KOPT-K1 (cell line): ENCODE data around the gene KCNJ10.

Source experiments
- H3K27ac ChIP-seq: fragments of 200-600 bp; sonication (generic); 2 replicates; pipeline ENCODE4 v1.5.1; 2016; ENCODE audit warnings: antibody characterized with exemption, mild to moderate bottlenecking, low read depth, low read length; ENCODE audit not compliant: poor library complexity, severe bottlenecking
- H3K36me3 ChIP-seq: fragments of 200-600 bp; sonication (generic); 2 replicates; pipeline ENCODE4 v1.5.1; 2017; ENCODE audit warnings: antibody characterized with exemption, mild to moderate bottlenecking, low read length, moderate library complexity; ENCODE audit not compliant: insufficient read depth
- H3K9me3 ChIP-seq: fragments of 200-600 bp; sonication (generic); 2 replicates; pipeline ENCODE4 v1.5.1; 2017; ENCODE audit warnings: antibody characterized with exemption, low read length, mild to moderate bottlenecking; ENCODE audit not compliant: insufficient read depth, poor library complexity, severe bottlenecking

Gene KCNJ10

DNA sequence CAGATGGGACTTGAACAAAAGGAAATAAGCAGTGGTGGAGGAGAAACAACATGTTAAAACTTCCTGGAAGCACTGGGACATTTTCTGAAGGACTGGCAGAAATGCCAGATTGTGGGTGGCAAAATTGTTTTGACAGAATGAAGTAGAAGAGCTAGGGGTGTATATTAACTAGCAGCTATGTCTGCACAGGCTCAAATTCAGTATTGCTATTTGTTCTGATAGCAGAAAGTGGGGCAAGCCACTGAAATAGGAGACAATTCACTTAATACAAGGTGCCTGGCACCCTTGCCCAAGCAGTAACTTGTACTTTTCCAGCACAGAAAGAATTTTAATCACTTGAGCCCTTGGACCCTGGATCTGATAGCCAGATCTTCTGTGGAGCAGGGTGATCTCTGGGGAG, 26.4 kb downstream of the KCNJ10 start:
- no peaks in the 10 kb centered on the region for H3K9me3 ChIP-seq
- H3K36me3 ChIP-seq = no peaks in the 10 kb centered on the region

GRCh38 chr1:160040476-160040875, 29.5 kb downstream of the KCNJ10 start:
- Histone ChIP-seq H3K27ac (no peak overlapping the region), H3K9me3 (no peaks in the 10 kb centered on the region), H3K36me3 (no peaks in the 10 kb centered on the region)

More for the DNA sequence above, 26.4 kb downstream of the KCNJ10 start:
- H3K27ac ChIP-seq = no peak overlapping the region

DNA sequence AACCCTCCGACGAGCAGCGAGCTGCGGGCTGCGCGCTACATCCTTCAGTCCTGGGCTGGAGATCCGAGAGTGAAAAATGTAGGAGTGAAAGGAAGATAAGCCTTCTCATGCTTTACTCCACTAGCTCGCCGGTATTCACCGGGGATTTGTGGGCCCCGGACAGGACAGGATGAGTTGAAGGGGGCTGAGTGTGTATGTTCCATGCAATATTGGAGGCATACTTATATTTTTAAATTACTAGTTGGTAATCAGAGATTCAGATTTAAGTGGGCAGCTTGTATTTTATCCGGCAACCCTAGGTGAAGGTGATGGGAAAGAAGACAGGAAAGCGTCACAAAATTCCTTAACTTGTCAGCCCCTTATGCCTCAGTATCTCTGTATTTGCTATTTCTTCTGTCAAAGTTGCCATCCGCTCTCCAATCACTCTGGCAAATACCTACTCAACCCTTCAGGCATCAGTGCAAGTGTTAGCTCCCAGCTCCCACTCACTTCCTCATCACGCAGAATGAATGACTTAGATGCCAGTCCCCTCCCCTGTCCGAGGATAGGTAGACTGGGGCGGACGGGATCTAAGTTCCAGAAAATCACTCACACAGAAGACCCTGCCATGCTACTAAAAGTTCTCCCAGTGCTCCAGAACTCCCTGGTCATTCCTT, 37.7 kb downstream of the KCNJ10 start:
- Histone ChIP-seq H3K36me3 (no peaks in the 10 kb centered on the region), H3K9me3 (no peaks in the 10 kb centered on the region), H3K27ac (peak overlapping the region; percentile 65)

- Histone ChIP-seq H3K27ac (peak within 1 kb of the TSS; percentile 65), H3K9me3 (no peaks in the 10 kb centered on the region), H3K36me3 (no peaks in the 10 kb centered on the region)
These were observed 38.4 kb downstream of the KCNJ10 start, which contains the start of gene PIGM for GRCh38 chr1:160031365-160032164. PIGM (minus strand) TSS chr1:160031990; CDS start chr1:160031739, 251 bp downstream.

DNA sequence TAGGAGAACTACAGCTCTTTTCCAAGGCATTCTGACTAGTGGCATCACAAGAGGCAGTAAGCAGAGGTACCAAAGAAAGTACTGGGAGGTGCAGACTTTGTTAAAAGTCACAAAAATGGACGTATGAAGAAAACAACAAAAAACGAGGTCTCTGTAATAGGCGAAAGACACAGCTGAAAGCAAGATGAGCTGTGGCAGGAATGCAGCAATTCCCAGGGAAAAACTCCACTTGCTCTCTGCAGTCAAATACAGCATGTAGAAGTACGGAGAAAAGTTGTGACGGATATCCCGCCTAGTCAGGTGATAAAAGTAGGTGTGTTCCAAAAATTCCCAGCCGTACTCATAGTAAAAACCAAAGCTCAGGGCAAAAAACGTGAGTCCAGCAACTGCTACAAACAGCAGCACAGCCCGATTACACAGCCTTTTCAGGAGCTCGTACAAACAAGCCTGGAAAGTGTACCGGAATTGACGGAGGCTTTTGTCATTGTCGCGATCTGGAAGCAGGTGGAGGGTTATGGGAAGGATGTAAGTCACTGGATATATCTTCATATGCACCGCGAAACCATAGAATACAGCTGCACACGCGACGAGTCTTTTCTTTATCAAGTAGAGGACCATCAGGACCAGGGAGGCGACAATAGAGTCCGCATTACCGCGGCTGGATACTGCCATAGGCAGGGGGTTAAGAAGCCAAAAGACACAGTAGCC, 39.1 kb downstream of the KCNJ10 start:
- Histone ChIP-seq H3K36me3 (no peaks in the 10 kb centered on the region), H3K9me3 (no peaks in the 10 kb centered on the region), H3K27ac (peak overlapping the region; percentile 65)

DNA sequence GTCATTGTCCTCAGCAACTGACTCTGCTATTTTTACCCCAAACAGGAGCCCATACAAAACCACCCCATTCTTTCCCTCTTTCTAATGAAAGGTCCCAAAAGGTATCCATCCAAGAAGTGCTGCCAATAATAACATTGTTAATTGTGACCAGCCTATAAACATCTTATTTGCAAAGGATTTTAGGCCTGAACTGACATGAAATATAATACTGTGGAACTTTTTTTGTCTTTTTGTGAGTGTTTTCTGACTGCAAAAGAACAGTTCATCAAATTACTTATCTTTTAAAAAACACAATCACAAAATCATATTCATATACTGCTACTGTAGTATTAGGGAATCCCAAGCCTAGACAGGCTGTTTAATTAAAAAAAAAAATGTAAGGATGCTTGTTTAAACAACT, 41.5 kb downstream of the KCNJ10 start:
- Histone ChIP-seq H3K36me3 (no peaks in the 10 kb centered on the region), H3K9me3 (no peaks in the 10 kb centered on the region), H3K27ac (no peak overlapping the region)

- H3K27ac ChIP-seq = no peak overlapping the region
- no peaks in the 10 kb centered on the region for H3K36me3 ChIP-seq
- H3K9me3 ChIP-seq = no peaks in the 10 kb centered on the region
These were observed 44.6 kb downstream of the KCNJ10 start for GRCh38 chr1:160025314-160025713.

DNA sequence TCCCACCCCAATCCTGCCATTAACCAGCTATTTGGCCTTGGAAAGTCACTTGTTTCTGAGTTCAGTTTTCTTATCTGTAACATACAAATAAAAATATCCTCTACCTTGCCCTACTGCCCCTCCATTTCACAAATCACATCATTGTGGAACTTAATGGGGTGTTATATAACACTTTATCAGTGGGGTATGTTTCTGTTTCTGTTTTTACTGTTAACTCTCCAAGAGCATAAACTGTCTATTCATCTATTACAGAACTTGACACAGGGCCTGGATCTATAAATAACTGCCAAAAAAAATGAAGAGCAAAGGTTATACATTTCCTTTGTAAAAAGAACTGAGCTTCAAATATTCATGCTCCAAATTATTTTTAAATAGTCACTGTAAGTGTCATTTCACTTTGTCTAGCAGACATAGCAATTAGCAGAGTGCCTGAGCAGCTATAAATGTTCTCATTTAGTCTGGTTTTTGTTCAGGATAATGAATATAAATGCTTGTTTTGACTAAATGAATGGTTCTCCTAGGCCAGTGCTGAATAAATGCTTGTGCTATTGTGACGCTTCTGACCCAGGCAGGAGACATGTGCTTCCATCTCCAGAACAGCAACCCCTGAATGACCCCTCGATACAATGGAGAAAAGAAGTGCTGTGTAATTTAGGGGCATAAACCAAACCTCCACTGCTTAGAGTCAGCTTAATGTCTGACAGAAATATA, 45.6 kb downstream of the KCNJ10 start:
- no peaks in the 10 kb centered on the region for H3K36me3 ChIP-seq
- no peaks in the 10 kb centered on the region for H3K9me3 ChIP-seq
- H3K27ac ChIP-seq = no peak overlapping the region

DNA sequence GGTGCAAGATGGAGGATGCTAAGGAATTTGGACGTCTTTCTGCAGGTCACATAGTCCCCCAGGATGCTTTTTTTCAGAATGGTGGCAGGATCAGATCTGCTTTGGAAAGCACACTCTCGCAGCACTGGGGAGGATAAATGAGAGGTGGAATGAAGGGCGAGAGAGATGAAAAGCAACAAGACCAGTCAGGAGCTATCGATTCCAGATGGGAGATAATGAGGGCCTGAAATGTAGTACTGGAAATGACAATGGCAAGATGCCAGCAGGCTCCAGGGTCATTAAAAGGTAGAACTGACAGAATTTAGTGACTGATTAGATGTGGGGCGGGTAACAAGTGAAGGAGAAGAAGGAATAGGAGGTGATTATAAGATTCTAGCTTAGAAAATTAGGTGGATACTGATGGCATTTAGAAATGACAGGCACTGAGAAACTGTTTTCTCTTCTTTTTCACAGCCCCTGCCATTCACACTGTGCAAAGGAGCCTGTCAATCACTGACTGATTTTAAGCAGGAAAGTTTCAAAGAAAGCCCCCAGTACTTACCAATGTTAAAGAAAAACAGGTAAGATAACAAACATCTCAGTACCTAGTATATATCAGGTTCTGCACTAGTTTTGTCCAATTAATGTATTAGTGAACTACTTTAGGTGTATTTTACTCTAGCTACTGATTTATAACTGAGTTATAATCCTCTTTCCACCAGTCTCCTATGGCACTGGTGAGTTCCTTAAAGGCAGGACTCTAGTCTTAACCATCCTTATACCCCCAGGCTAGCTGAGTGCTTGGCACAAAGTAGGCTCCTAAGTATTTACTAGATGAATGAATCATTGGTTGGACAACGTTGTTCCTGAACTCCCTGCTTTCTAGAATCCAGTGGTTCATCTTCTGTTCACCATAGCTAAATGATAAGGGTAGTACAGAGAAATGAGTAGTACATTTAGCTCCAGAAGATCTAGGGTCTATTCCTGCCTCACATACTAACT, 47.3 kb downstream of the KCNJ10 start:
- no peak overlapping the region for H3K27ac ChIP-seq
- no peaks in the 10 kb centered on the region for H3K36me3 ChIP-seq
- no peaks in the 10 kb centered on the region for H3K9me3 ChIP-seq

DNA sequence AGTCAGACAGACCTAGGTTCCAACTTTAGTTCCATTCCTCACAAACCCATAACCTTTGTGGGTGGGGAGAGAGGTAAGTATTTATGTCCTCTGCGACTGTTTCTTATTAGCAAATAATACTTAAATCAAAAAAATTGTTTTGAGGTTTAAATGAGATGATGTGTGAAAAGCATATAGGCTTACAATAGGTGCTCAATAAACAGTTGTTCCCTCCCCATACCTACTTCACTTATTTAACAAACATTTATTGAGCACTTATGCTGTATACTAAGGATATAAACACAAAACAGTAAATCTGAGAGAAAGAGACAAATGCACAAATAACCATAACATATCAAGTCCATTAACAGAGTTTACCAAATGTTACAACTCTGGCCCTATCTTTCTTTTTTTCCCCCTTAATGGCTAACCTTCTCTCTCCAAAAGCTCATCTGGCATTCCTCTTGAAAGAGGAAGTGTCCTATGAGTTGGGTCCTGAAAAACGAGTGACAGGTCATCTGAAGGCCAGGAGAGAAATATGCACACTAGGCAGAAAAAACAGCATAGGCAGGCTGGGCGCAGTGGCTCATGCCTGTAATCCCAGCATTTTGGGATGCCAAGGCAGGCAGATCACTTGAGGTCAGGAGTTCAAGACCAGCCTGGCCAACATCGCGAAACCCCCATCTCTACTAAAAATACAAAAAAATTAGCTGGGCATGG, 48.4 kb downstream of the KCNJ10 start:
- Histone ChIP-seq H3K27ac (no peak overlapping the region), H3K9me3 (no peaks in the 10 kb centered on the region), H3K36me3 (no peaks in the 10 kb centered on the region)

DNA sequence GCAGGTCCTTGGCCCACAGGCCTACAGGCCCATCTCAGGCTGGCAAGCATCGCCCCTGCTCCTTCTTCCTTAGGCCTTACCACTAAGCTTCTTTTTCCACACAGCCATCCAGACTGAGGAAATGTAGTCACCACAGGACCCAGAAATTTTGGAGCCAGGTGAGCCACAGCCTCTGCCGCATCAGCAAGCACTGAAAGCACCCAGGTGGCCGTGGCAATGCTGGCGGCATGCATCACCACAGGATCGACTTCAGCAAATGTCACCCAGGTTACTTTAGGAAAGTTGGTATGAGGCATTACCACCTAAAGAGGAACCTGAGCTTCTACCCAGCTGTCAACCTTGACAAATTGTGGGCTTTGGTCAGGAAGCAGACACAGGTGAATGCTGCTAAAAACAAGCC, 49.8 kb downstream of the KCNJ10 start:
- Histone ChIP-seq H3K9me3 (no peaks in the 10 kb centered on the region), H3K27ac (no peak overlapping the region), H3K36me3 (no peaks in the 10 kb centered on the region)

GRCh38 chr1:160018900-160019299, 51.1 kb downstream of the KCNJ10 start:
- no peak overlapping the region for H3K27ac ChIP-seq
- no peaks in the 10 kb centered on the region for H3K36me3 ChIP-seq
- H3K9me3 ChIP-seq = no peaks in the 10 kb centered on the region

GRCh38 chr1:160018347-160018746, 51.6 kb downstream of the KCNJ10 start:
- Histone ChIP-seq H3K9me3 (no peaks in the 10 kb centered on the region), H3K36me3 (no peaks in the 10 kb centered on the region), H3K27ac (no peak overlapping the region)
